Fibroblast of skin of right biceps (primary cell): ENCODE data around the gene GPS1.
A peak's percentile ranks its signal among the peaks of the same experiment; 100 is the strongest.

ENCODE experiments used
- DNase-seq: peaks from one replicate; pipeline ENCODE4 v3.0.0-alpha.2; 2013

GPS1 gene

DNA sequence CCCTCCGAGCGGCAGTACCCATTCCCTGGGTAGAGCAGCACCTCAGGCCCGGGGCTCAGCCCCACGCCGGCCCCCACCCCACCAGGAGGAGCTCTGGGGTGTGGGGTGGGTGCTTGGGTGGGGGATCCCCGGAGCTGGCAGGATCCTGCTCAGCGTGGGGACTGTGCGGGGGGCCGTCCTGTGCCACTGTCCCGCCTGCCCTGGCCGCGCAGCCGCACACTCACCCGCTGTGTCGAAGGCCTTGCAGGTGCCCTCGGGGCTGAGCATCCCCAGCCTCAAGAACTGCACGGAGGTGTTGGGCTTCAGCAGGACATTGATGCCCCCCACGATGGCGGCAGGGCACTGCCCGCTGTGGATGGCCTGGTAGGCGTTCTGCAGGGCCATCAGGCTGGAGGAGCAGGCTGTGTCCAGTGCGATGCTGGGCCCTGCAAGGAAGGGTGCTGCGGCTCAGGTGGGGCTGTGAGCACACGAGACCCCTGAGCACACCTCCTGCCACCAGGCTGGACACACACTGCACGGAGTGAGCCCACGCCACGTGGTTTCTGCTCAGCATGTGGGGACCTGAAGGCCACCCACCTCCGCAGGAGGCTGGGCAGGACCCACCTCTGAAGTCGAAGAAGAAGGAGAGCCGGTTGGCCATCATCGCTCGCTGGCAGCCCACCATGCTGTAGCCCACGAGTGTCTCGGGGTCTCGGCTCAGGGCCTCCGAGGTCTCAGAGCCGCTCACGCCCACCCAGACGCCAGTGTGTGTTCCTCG, 41.5 kb downstream of the GPS1 start:
- DNase-seq = no peak

GRCh38 chr17:82094931-82095776, 43.5 kb downstream of the GPS1 start:
- no peak for DNase-seq

GRCh38 chr17:82095777-82096708, 44.3 kb downstream of the GPS1 start:
- DNase-seq = no peak

DNA sequence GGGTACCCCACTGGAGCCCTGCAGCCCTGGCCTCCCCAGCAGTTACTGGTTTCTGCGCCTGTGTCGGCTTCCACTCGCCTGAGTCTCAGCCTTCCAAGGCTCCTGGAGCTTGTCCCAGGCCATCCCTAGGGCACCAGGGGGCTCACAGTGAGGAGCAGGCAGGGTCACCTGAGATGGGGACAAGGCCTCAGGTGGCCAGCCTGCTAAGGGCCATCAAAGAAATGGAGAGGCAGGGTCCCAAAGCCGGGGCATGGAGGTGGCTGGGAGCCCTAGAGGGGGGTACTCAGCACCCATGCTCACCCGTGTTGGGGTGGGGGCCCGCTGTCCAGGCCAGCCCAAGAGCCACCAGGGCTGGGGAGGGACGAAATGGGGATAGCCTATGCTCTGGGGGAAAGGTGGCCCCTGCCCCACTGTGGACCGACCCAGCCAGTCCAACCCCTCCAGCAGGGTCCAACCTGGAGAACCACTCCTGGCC, 45.0 kb downstream of the GPS1 start:
- DNase-seq = no peak

GRCh38 chr17:82097184-82097918, 45.7 kb downstream of the GPS1 start:
- peak; percentile 41 for DNase-seq

DNA sequence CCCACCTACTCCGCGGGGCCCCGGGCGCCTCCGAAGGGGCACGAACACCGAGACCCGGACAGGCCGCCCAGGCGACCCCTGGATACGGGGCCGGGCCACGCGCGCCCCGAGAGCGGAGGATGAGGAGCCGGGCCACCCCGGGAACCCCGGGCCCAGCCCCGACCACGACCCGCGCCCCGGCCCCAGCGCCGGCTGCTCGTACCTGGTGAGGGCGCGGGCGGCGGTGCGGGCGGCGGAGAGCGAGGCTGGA, 46.1 kb downstream of the GPS1 start:
- no peak for DNase-seq

DNA sequence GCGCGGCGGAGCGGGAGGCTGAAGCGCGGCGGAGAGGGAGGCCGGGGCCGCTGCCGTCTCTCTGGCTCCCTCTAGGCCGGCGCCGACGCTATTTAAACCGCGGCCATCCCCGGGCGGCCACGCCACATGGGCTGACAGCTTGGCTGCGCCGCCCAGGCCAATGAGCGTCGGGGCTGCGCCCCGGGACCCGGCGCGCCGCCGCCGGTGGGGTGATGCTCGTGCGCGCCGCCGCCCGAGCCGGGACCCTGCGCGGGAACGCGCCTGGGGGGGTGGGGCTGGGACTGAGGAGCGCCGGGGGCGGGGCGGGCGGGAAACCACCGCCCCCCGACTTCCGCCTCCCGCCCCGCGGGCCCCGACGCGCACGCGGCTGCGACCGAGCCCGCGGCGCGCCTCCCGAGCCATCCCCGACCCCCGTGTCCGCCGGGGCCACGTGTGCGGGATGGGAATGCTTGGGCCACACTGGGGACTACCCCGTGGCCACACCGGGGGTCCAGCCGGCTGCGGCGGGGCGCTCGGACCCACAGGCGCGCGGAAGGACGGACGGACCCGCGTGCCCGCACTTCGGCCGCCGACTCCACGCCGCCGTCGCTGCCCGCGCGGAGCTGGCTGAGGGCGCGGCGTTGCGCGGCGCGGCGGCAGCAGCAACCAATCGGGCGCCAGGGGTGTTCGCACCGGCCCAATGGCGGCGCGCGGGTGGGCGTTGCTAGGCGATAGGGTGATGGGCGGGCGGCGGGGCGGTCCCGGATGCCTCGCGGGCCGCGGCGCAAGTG, 46.7 kb downstream of the GPS1 start, which contains the start of gene FASN:
Gene FASN, minus strand, starts transcription at position 68 of the 770 bp plus-strand sequence. CDS start 1,791 bp downstream, outside the sequence.
- DNase-seq = peak; percentile 97

GRCh38 chr17:82098939-82099763, 47.5 kb downstream of the GPS1 start:
- no peak for DNase-seq

- no peak for DNase-seq
Observed at GRCh38 chr17:82100502-82101298, 49.0 kb downstream of the GPS1 start.

GRCh38 chr17:82101301-82101715, 49.6 kb downstream of the GPS1 start:
- DNase-seq = no peak

- DNase-seq = no peak
Observed at GRCh38 chr17:82101767-82102679, 50.3 kb downstream of the GPS1 start.

DNA sequence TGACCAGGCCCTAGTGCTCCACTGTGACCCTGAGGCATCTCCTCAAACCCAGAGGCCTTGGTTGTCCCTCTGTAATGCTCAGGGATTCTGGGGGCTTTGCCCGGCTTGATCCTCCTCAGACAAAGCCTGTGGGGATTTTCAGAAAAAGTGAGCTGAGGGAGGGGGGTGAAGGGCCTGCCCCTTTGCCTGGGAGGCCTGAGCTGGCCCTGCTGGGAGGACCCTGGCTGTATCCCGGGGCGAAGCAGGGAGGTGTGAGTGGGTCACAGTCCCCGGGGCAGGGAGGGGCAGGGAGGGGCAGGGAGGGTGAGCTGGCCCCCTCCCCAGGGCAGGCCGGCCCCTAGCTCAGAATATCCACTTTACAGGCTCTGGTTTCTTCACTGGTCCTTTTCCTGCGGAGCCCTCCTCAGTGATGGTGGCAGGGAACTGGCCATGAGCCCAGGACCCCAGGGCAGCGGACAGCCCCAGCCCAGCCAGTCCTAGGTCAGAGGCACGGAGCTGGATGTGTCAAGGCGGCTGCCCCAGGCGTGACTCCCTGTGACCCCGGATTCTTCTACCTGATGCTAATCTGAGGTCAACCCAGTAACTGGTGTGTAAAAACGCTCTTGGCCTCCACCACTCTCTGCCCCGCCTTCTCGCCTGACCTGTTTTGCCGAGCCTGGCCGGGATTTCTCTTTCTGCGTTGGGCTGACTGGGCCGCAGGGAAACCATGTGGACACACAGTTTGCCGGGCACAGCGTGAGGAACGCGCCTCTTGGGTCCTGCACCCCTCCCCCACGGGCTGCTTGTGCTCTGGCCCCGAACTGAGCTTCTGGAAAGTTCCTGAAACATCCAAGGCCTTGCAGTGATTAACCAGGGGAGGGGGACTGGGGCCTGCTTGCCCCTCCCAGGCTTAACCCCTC, 52.1 kb downstream of the GPS1 start:
- DNase-seq = peak; percentile 16

DNA sequence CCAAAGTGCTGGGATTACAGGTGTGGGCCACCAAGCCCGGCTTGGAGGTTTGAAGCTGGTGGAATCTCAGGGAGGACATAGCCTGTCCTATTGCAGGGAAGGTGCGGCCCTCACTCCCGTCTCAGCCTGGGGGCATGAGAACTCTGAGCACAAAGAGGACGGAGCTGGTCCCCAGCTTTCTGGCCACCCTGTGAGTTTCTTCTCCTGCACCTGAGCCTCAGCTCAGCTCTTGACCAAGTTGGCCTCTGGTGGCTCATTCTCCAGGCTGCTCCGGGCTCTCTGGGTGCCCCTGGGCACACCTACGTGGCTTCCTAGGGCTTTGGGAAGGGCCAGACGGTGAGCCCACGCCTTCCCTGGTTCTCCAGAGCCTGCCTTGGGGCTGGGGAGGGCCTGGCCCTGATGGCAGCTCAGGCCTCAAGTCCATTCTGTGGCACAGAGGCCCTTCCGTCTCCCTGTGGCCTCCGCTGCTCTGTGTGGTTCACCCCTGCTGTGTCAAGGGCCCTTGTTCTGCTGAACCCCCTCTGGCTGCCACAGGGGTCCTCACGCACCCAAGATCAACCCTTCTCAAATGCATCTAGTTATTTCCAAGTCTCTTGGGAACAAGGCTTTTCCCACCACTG, 53.2 kb downstream of the GPS1 start:
- DNase-seq = no peak

- DNase-seq = no peak
Observed at GRCh38 chr17:82105417-82105881, 53.8 kb downstream of the GPS1 start.

DNA sequence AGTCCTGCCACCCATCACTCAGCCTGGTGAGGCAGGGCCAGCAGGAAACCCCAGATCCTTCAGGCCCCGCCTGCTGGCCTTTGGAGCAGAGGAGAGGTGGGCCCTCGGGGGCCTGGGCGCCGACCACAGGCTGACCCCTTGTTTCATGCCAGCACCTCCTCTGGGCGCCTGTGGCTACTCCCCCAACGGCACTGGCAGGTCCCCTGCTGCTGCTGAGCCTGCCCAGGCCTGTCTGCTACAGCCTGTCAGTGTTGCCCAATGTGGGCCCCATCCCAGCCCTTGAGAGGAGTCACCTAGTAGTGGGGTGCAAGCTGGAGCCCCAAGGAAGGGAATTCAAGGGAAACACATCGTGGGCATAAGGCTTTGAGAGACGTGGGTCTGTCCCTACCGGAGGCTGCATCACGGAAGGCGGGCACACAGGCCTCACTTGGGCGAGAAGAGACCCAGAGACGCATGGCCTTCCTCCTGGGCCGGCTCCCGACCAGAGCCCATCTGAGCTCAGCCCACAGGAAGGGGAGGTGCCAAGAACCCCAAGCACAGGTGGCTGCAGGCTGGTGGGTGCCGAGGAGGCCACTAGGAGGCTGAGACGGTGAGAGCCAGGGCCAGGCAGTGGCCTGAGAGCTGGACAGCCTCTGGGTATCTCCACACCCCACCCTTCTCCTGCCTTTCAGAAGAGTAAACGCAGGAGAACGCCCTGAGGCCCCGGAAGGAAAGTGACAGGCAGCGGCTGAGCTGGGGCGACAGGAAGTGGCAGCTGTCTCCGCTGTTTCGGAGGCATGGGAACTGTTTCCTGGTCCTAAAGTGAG, 54.4 kb downstream of the GPS1 start:
- peak; percentile 20 for DNase-seq
